Upper lobe of left lung (tissue), 4 donors: ENCODE results near the gene CLTCL1.
A peak's percentile ranks its signal among the peaks of the same experiment; 100 is the strongest.

Source experiments
- CTCF ChIP-seq, 6 experiments: fragments of 450-650 bp in 4 of 6; fragments of 200-600 bp in 2 of 6; sonication (generic) in 2 of 6; IDR thresholded peaks; one replicate each; pipeline ENCODE4 v1.5.1; 2016 to 2019; ENCODE audit warnings: antibody characterized with exemption in 6 of 6
- POLR2A ChIP-seq, 4 donors: fragments of 450-650 bp; IDR thresholded peaks; one replicate each; pipeline ENCODE4 v1.5.1; 2016 to 2017; ENCODE audit warnings: antibody characterized with exemption in 4 of 4, mild to moderate bottlenecking in 2 of 4

- TF ChIP-seq CTCF (IDR thresholded peaks at IDR 0.05), result no peak
- peak in 2 of 4 donors; percentile 51 to 75 for TF ChIP-seq POLR2A (IDR thresholded peaks at IDR 0.05)
These were observed at the start of gene CLTCL1 for GRCh38 chr22:19291580-19292457.
